Right lobe of liver (tissue), 4 donors: Measurements from ENCODE around the gene OTOGL.

Experiments used
- CTCF ChIP-seq, 4 donors: fragments of 200-600 bp in 3 of 4; fragments of 450-650 bp in 1 of 4; IDR thresholded peaks; one replicate each; pipeline versions ENCODE4 v1.5.1 to v1.8.0; 2016 to 2022; ENCODE audit warnings: antibody characterized with exemption in 4 of 4, mild to moderate bottlenecking in 2 of 4
- POLR2A ChIP-seq: fragments of 450-650 bp; IDR thresholded peaks from one replicate; pipeline ENCODE4 v1.6.1; 2017; ENCODE audit warnings: antibody characterized with exemption, mild to moderate bottlenecking
- donor health status: DM: no; HTN: no; CAD: no.
- donor health status: DM: no; HTN: no; CAD: no.
- donor health status: DM: no; HTN: yes; CAD: no.

GRCh38 chr12:80116735-80117134 is 17.4 kb downstream of the OTOGL start:
- TF ChIP-seq CTCF (IDR thresholded peaks at IDR 0.05), result no peak
- TF ChIP-seq POLR2A, result no peak
